Measurements from ENCODE around the gene CTU2.

CTU2 gene

DNA sequence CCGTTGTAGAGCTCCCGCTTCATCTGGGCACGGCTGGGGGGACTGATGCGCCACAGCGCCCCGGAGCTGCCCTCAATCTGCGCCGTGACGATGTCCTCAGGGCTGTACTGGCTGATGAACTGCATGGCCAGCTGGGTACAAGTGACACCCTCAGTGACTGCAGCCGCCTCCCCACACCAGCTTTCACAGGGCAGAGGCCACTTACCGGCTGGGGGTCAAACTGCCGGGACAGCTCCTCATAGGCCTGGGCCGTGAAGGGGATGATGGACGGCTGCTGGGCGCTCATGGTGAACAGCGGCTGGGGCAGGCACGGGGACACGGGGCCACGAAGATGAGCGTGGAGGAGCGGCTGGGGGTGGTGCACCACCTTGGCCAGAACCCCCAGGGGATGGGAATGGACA is 10.3 kb downstream of the CTU2 start:
- Histone ChIP-seq H3K4me1 (ENCODE audit: control insufficient read depth, insufficient read depth, low read length) (no peaks in the 10 kb centered on the region), H3K9me3 (ENCODE audit: control insufficient read depth, insufficient read depth, low read depth, low read length) (no peaks in the 10 kb centered on the region), H3K36me3 (ENCODE audit: control insufficient read depth in 2 of 2, insufficient read depth in 1 of 2, low read length in 2 of 2) (peaks cover 0 to 84% of the 10 kb centered on the region in 2 experiments; a peak in 1 of 3 replicates), H3K4me3 (ENCODE audit: low read depth, low read length) (no peak overlapping the region), H3K27ac (ENCODE audit: extremely low read depth, low read depth, low read length) (no peak overlapping the region)
- CTCF ChIA-PET: interaction anchor here (0.5 to 2.8 kb wide), 2 partner anchors 20 to 75 kb away, joined by 3 to 22 read pairs; no protein-coding TSS in a partner anchor
- POLR2A ChIA-PET: interaction anchor here (0.6 to 1.5 kb wide), 2 partner anchors 17 to 29 kb away, joined by 3 read pairs; no protein-coding TSS in a partner anchor
- TF ChIP-seq ZNF843 (tag by site-specific recombination; IDR thresholded peaks at IDR 0.05): no peak
- TF ChIP-seq ZBTB21 (tag by site-specific recombination; IDR thresholded peaks at IDR 0.05): no peak
- no peak for TF ChIP-seq TCF7L2 (IDR thresholded peaks at IDR 0.05; ENCODE audit: borderline replicate concordance, low read depth, low read length)

- Histone ChIP-seq H3K4me3 (ENCODE audit: low read depth, low read length) (no peak overlapping the region), H3K4me1 (ENCODE audit: control insufficient read depth, insufficient read depth, low read length) (no peaks in the 10 kb centered on the region), H3K9me3 (ENCODE audit: control insufficient read depth, insufficient read depth, low read depth, low read length) (no peaks in the 10 kb centered on the region), H3K36me3 (ENCODE audit: control insufficient read depth in 2 of 2, insufficient read depth in 1 of 2, low read length in 2 of 2) (peaks cover 0 to 98% of the 10 kb centered on the region in 2 experiments; a peak in 1 of 3 replicates), H3K27ac (ENCODE audit: extremely low read depth, low read depth, low read length) (no peak overlapping the region)
- POLR2A ChIA-PET: interaction anchor here (0.8 to 1.3 kb wide), 2 partner anchors 13 to 91 kb away, joined by 3 to 4 read pairs; no protein-coding TSS in a partner anchor
- TF ChIP-seq ZNF658 (tag by site-specific recombination; IDR thresholded peaks at IDR 0.05): no peak
- TF ChIP-seq WT1 (tag by site-specific recombination; IDR thresholded peaks at IDR 0.05): no peak
- 0 out of 2 replicates have a peak, but pooled peaks have one; percentile 34 for TF ChIP-seq ZNF600 (tag by site-specific recombination; IDR thresholded peaks at IDR 0.05)
- TF ChIP-seq HIC1 (tag by site-specific recombination; IDR thresholded peaks at IDR 0.05): 0 out of 2 replicates have a peak, but pooled peaks have one; percentile 13
- CTCF ChIA-PET: interaction anchor here (2.8 kb wide), 1 partner anchor 19 kb away, joined by 22 read pairs; no protein-coding TSS in a partner anchor
Measured at GRCh38 chr16:88718178-88718577, 11.9 kb downstream of the CTU2 start.

- POLR2A ChIA-PET: interaction anchor here (0.8 to 1.3 kb wide), 2 partner anchors 14 to 90 kb away, joined by 3 to 4 read pairs; no protein-coding TSS in a partner anchor
- peaks cover 0 to 98% of the 10 kb centered on the region in 2 experiments; a peak in 2 of 3 replicates for H3K36me3 ChIP-seq (ENCODE audit: control insufficient read depth in 2 of 2, insufficient read depth in 1 of 2, low read length in 2 of 2)
- H3K4me1 ChIP-seq (ENCODE audit: control insufficient read depth, insufficient read depth, low read length): no peaks in the 10 kb centered on the region
- no peak for TF ChIP-seq ZIC2 (tag by site-specific recombination; IDR thresholded peaks at IDR 0.05)
- no peak for TF ChIP-seq ZNF549 (tag by site-specific recombination; IDR thresholded peaks at IDR 0.05)
- TF ChIP-seq ZNF202 (tag by site-specific recombination; IDR thresholded peaks at IDR 0.05; ENCODE audit: borderline replicate concordance): no peak
- TF ChIP-seq ZNF830 (tag by site-specific recombination; IDR thresholded peaks at IDR 0.05; ENCODE audit: low read depth): no peak
- TF ChIP-seq ZNF280D (tag by site-specific recombination; IDR thresholded peaks at IDR 0.05): no peak
- TF ChIP-seq ZNF266 (tag by site-specific recombination; IDR thresholded peaks at IDR 0.05; ENCODE audit: low read depth): no peak
- no peak for TF ChIP-seq ZNF239 (tag by site-specific recombination; IDR thresholded peaks at IDR 0.05)
- TF ChIP-seq TRIM28 (IDR thresholded peaks at IDR 0.05; ENCODE audit: borderline replicate concordance, low read length): no peak
- TF ChIP-seq, protein P1, sequence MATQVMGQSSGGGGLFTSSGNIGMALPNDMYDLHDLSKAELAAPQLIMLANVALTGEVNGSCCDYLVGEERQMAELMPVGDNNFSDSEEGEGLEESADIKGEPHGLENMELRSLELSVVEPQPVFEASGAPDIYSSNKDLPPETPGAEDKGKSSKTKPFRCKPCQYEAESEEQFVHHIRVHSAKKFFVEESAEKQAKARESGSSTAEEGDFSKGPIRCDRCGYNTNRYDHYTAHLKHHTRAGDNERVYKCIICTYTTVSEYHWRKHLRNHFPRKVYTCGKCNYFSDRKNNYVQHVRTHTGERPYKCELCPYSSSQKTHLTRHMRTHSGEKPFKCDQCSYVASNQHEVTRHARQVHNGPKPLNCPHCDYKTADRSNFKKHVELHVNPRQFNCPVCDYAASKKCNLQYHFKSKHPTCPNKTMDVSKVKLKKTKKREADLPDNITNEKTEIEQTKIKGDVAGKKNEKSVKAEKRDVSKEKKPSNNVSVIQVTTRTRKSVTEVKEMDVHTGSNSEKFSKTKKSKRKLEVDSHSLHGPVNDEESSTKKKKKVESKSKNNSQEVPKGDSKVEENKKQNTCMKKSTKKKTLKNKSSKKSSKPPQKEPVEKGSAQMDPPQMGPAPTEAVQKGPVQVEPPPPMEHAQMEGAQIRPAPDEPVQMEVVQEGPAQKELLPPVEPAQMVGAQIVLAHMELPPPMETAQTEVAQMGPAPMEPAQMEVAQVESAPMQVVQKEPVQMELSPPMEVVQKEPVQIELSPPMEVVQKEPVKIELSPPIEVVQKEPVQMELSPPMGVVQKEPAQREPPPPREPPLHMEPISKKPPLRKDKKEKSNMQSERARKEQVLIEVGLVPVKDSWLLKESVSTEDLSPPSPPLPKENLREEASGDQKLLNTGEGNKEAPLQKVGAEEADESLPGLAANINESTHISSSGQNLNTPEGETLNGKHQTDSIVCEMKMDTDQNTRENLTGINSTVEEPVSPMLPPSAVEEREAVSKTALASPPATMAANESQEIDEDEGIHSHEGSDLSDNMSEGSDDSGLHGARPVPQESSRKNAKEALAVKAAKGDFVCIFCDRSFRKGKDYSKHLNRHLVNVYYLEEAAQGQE (tag by site-specific recombination; IDR thresholded peaks at IDR 0.05): no peak
- TF ChIP-seq ZNF341 (tag by site-specific recombination; IDR thresholded peaks at IDR 0.05; ENCODE audit: low read depth): no peak
- no peak for TF ChIP-seq ZNF23 (tag by site-specific recombination; IDR thresholded peaks at IDR 0.05; ENCODE audit: borderline replicate concordance)
- no peak for TF ChIP-seq HOXD13 (CRISPR knock-in tag; IDR thresholded peaks at IDR 0.05; ENCODE audit: borderline replicate concordance)
- TF ChIP-seq, protein P2, sequence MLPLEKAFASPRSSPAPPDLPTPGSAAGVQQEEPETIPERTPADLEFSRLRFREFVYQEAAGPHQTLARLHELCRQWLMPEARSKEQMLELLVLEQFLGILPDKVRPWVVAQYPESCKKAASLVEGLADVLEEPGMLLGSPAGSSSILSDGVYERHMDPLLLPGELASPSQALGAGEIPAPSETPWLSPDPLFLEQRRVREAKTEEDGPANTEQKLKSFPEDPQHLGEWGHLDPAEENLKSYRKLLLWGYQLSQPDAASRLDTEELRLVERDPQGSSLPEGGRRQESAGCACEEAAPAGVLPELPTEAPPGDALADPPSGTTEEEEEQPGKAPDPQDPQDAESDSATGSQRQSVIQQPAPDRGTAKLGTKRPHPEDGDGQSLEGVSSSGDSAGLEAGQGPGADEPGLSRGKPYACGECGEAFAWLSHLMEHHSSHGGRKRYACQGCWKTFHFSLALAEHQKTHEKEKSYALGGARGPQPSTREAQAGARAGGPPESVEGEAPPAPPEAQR (tag by site-specific recombination; IDR thresholded peaks at IDR 0.05): no peak
Measured at GRCh38 chr16:88719267-88719932, 13.1 kb downstream of the CTU2 start.

More at GRCh38 chr16:88719267-88719932, 13.1 kb downstream of the CTU2 start:
- CTCF ChIA-PET: interaction anchor here (2.8 kb wide), 1 partner anchor 18 kb away, joined by 22 read pairs; no protein-coding TSS in a partner anchor
- Histone ChIP-seq H3K4me3 (ENCODE audit: low read depth, low read length) (no peak overlapping the region), H3K9me3 (ENCODE audit: control insufficient read depth, insufficient read depth, low read depth, low read length) (no peaks in the 10 kb centered on the region), H3K27ac (ENCODE audit: extremely low read depth, low read depth, low read length) (no peak overlapping the region)

All from HEK293 (cell line).